GM23248 (cell line): Measurements from ENCODE around the gene FOXE3. TPM values are rescaled to one million over a fixed set of nuclear protein-coding genes. Genes with fewer than 3 reads are reported as not detected.

Experiments
- DNase-seq: peaks from one replicate; pipeline ENCODE4 v3.0.0-alpha.2; 2015
- H2AFZ ChIP-seq: fragments of 200-600 bp; sonication (generic); 2 replicates; pipeline ENCODE4 v1.6.1; 2016; ENCODE audit warnings: antibody characterized with exemption
- H3F3A ChIP-seq: fragments of 200-600 bp; sonication (generic); 2 replicates; pipeline ENCODE4 v1.6.1; 2016; ENCODE audit warnings: mild to moderate bottlenecking, antibody characterized with exemption, mixed run types; ENCODE audit not compliant: insufficient read depth
- H3K27ac ChIP-seq: fragments of 200-600 bp; sonication (generic); 2 replicates; pipeline ENCODE4 v1.5.1; 2016; ENCODE audit warnings: mild to moderate bottlenecking
- H3K27me3 ChIP-seq: fragments of 200-600 bp; sonication (generic); replicated peaks from 2 replicates; pipeline ENCODE4 v1.6.1; 2016; ENCODE audit warnings: mild to moderate bottlenecking; ENCODE audit not compliant: insufficient read depth
- H3K36me3 ChIP-seq: fragments of 200-600 bp; sonication (generic); 2 replicates; pipeline ENCODE4 v1.6.1; 2016; ENCODE audit warnings: low read depth, mild to moderate bottlenecking
- H3K4me1 ChIP-seq: fragments of 200-600 bp; sonication (generic); 2 replicates; pipeline ENCODE4 v1.6.1; 2016; ENCODE audit warnings: mild to moderate bottlenecking; ENCODE audit not compliant: insufficient read depth
- H3K4me2 ChIP-seq: fragments of 200-600 bp; sonication (generic); one replicate; pipeline ENCODE4 v1.6.1; 2016; ENCODE audit warnings: mild to moderate bottlenecking; ENCODE audit not compliant: unreplicated experiment
- H3K4me3 ChIP-seq: fragments of 200-600 bp; sonication (generic); 2 replicates; pipeline ENCODE4 v1.5.1; 2016; ENCODE audit warnings: mild to moderate bottlenecking
- H3K79me2 ChIP-seq: fragments of 200-600 bp; sonication (generic); 2 replicates; pipeline ENCODE4 v1.6.1; 2016; ENCODE audit warnings: mild to moderate bottlenecking; ENCODE audit not compliant: insufficient read depth
- H3K9ac ChIP-seq: fragments of 200-600 bp; sonication (generic); 2 replicates; pipeline ENCODE4 v1.6.1; 2016; ENCODE audit warnings: mild to moderate bottlenecking
- H3K9me2 ChIP-seq: fragments of 200-600 bp; sonication (generic); 2 replicates; pipeline ENCODE4 v1.6.1; 2016; ENCODE audit warnings: mixed run types, mild to moderate bottlenecking, moderate library complexity; ENCODE audit not compliant: insufficient read depth
- H3K9me3 ChIP-seq: fragments of 200-600 bp; sonication (generic); one replicate; pipeline ENCODE4 v1.6.1; 2017; ENCODE audit warnings: low read depth
- H4K20me1 ChIP-seq: fragments of 200-600 bp; sonication (generic); 2 replicates; pipeline ENCODE4 v1.6.0; 2016; ENCODE audit not compliant: insufficient read depth
- EZH2 ChIP-seq: fragments of 200-600 bp; sonication (generic); IDR thresholded peaks from 2 replicates; pipeline ENCODE4 v1.6.1; 2018; ENCODE audit warnings: antibody characterized with exemption, mild to moderate bottlenecking; ENCODE audit not compliant: insufficient read depth, poor library complexity, severe bottlenecking
- EZH2phosphoT487 ChIP-seq: fragments of 200-600 bp; sonication (generic); IDR thresholded peaks from 2 replicates; pipeline ENCODE4 v1.6.1; 2018; ENCODE audit warnings: antibody characterized with exemption, moderate library complexity, mild to moderate bottlenecking, low read depth; ENCODE audit not compliant: insufficient read depth
- WGBS, 2 experiments: methylation state at CpG; one replicate each; pipeline ENCODE4 v1.1.6; 2015 to 2017; ENCODE audit warnings: low lambda C conversion rate in 2 of 2, low coverage in 1 of 2; ENCODE audit errors: missing lambda C conversion rate in 2 of 2; 5-methylcytosine and 5-hydroxymethylcytosine counted together
- in situ Hi-C: fragments of 300-500 bp; cut with MboI; formaldehyde crosslinking; loops from 2 replicates; pipeline ENCODE4 v1.15.0; 2020
- polyA plus RNA-seq: library from polyadenylated mRNA; unstranded; fragments of >200 nt; fragmentation: Nextera tagmentation; extraction: Ambion mirVana; gene quantifications from 2 replicates; pipeline ENCODE4 v1.2.1, GENCODE V29; 2016
- total RNA-seq: library from RNA; depleted of rRNA; stranded (reverse); fragments of >200 nt; shearing (Covaris generic); gene quantifications from 2 replicates; pipeline ENCODE4 v1.2.3, GENCODE V29; 2014

Gene FOXE3
- total and polyA plus RNA-seq, 2 experiments from 2014 or later: not detected

DNA sequence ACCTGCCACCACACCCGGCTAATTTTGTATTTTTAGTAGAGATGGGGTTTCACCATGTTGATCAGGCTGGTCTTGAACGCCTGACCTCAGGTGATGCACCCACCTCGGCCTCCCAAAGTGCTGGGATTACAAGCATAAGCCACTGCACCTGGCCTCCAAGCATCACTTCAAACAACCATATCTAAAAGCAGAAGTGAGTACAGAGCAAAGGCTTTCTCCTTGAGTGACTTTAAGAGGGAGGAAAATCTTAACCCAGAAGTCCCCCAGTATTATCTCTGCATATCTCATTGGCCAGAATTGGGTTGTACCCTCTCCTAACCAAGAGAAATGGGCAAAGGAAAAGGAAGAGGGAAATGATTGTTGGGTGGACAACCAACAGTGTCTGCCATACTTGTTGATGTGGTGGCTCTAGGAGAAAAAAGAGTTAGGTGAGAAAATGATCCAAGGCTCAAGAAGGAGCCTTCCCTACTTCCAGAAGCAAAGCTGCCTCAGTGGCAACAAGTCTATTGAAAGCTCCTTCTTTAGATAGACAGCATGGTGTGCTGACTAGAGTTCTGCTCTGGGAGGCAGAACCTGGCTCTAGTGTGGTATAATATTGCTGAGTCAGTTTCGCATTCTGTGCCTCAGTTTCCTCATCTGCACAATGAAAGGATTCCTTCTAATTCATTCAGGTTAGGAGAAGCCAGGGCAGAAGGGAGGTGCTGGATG is 16.8 kb upstream of the FOXE3 start:
- Histone ChIP-seq H3K9ac (no peak overlapping the region), H3K36me3 (no peaks in the 10 kb centered on the region), H3K9me2 (no peaks in the 10 kb centered on the region), H3K4me2 (no peak overlapping the region), H3K4me1 (no peaks in the 10 kb centered on the region), H3K9me3 (no peaks in the 10 kb centered on the region), H3K4me3 (no peak overlapping the region), H3F3A (no peaks in the 10 kb centered on the region), H3K79me2 (no peaks in the 10 kb centered on the region), H3K27ac (no peak overlapping the region), H3K27me3 (no peaks in the 10 kb centered on the region), H4K20me1 (no peaks in the 10 kb centered on the region), H2AFZ (no peak overlapping the region)
- WGBS, 2 experiments: 58 to 72% methylated on average over 4 of the region's 4 CpGs
- TF ChIP-seq EZH2 (no peak), EZH2phosphoT487 (no peak)
- DNase-seq: no peak
- in situ Hi-C loops: no loop called here

DNA sequence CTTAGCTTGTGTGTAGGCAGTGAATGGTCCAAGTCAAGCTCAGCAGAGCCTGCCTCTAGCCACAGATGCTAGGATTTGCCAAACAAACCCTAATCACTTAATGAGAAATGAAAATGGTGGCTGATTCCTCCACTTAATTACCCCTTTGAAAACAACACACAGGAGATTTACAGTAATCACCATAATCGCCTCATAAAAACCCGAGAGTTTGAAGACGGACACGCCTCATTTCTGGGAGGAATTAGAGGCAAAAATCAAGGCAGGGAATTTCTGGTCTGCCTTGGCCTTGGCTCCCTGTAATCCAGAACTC is 16.3 kb upstream of the FOXE3 start:
- no peak overlapping the region for H3K4me2 ChIP-seq
- no peaks in the 10 kb centered on the region for H3K79me2 ChIP-seq
- no peak overlapping the region for H2AFZ ChIP-seq
- no peaks in the 10 kb centered on the region for H3K36me3 ChIP-seq
- H3K4me3 ChIP-seq: no peak overlapping the region
- H3K9me2 ChIP-seq: no peaks in the 10 kb centered on the region
- no peaks in the 10 kb centered on the region for H3K4me1 ChIP-seq
- no peak for TF ChIP-seq EZH2
- TF ChIP-seq EZH2phosphoT487: no peak
- WGBS, 2 experiments: 99% methylated on average over 4 of the region's 4 CpGs
- in situ Hi-C loops: no loop called here
- H3K27me3 ChIP-seq: no peaks in the 10 kb centered on the region
- no peak overlapping the region for H3K9ac ChIP-seq
- no peak for DNase-seq
- no peaks in the 10 kb centered on the region for H3K9me3 ChIP-seq
- no peaks in the 10 kb centered on the region for H3F3A ChIP-seq
- no peak overlapping the region for H3K27ac ChIP-seq
- no peaks in the 10 kb centered on the region for H4K20me1 ChIP-seq

DNA sequence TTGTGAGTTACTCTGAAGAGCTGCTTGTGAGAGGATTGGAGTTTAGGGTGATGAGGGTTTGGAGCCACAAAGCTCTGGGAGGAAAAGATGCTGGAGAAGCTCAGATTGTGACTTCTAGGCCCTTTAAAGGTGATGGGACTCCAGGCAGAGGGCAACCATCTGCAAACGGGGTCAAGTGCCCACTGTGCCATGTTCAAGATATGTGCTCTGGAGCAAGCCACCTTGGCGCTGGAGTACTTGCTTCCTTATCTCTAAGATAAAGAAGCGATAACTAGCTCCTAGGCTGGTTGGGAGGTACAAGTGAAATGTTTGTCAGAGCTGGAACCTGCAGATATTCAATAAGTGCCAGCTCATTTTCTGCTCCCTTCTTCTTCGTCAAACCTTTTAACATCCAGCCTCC is 14.3 kb upstream of the FOXE3 start:
- 89% methylated on average over 4 of the region's 4 CpGs for WGBS, 2 experiments
- in situ Hi-C loops: no loop called here
- H3F3A ChIP-seq: peaks cover 9% of the 10 kb centered on the region; the same call in 1 of the 2 replicates

GRCh38 chr1:47402591-47402990 is 13.5 kb upstream of the FOXE3 start:
- H3K27me3 ChIP-seq: no peaks in the 10 kb centered on the region
- in situ Hi-C loops: no loop called here

More for the DNA sequence above, 14.3 kb upstream of the FOXE3 start:
- no peak for TF ChIP-seq EZH2
- no peak for TF ChIP-seq EZH2phosphoT487
- H3K27me3 ChIP-seq: no peaks in the 10 kb centered on the region
- no peak overlapping the region for H3K4me3 ChIP-seq
- H2AFZ ChIP-seq: no peak overlapping the region
- no peak overlapping the region for H3K4me2 ChIP-seq
- no peaks in the 10 kb centered on the region for H4K20me1 ChIP-seq
- H3K9ac ChIP-seq: no peak overlapping the region
- H3K9me3 ChIP-seq: no peaks in the 10 kb centered on the region
- DNase-seq: no peak
- H3K4me1 ChIP-seq: peaks cover 5% of the 10 kb centered on the region
- no peaks in the 10 kb centered on the region for H3K36me3 ChIP-seq
- no peak overlapping the region for H3K27ac ChIP-seq
- H3K79me2 ChIP-seq: no peaks in the 10 kb centered on the region
- no peaks in the 10 kb centered on the region for H3K9me2 ChIP-seq

More at GRCh38 chr1:47402591-47402990, 13.5 kb upstream of the FOXE3 start:
- Histone ChIP-seq H3K79me2 (no peaks in the 10 kb centered on the region), H4K20me1 (no peaks in the 10 kb centered on the region), H3K9ac (no peak overlapping the region), H3K9me2 (no peaks in the 10 kb centered on the region), H3K4me2 (no peak overlapping the region), H2AFZ (no peak overlapping the region), H3K4me3 (no peak overlapping the region), H3K4me1 (peaks cover 13% of the 10 kb centered on the region), H3K9me3 (no peaks in the 10 kb centered on the region), H3K27ac (no peak overlapping the region), H3K36me3 (no peaks in the 10 kb centered on the region), H3F3A (peaks cover 18% of the 10 kb centered on the region)
- WGBS, 2 experiments: 90 to 91% methylated on average over 4 of the region's 4 CpGs
- no peak for DNase-seq
- TF ChIP-seq EZH2phosphoT487 (no peak), EZH2 (no peak)
